ENCODE data around the gene CEP162.

- TF ChIP-seq EP300 (IDR thresholded peaks at IDR 0.05) (no peak), POLR2A (IDR thresholded peaks at IDR 0.05) (no peak), POLR2AphosphoS5 (IDR thresholded peaks at IDR 0.05) (no peak)
These were observed 22.3 kb upstream of the CEP162 start for GRCh38 chr6:84249724-84250123.
